Measurements from ENCODE around the gene RRP15. TPM values are rescaled to one million over a fixed set of nuclear protein-coding genes. Genes with fewer than 3 reads are reported as not detected.

The RRP15 gene
- total RNA-seq, 6 experiments from 2014 or later, result 24.9 to 33.6 (median 30.5) TPM

- Mint-ChIP-seq H3K27ac (peak overlapping the region; percentile 51), H3K4me1 (ENCODE audit: low read depth) (peaks cover 60% of the 10 kb centered on the region), H3K27me3 (ENCODE audit: insufficient read depth) (no peaks in the 10 kb centered on the region; the same call in 1 of the 2 replicates), H3K36me3 (ENCODE audit: low read depth) (0 out of 2 replicates have a peak, but pooled peaks cover 5% of the 10 kb centered on the region), H3K9me3 (no peaks in the 10 kb centered on the region), H3K4me3 (no peak overlapping the region)
- no peak for TF ChIP-seq CTCF (IDR thresholded peaks at IDR 0.05)
- no peak for DNase-seq
Measured at GRCh38 chr1:218374401-218375353, 89.6 kb downstream of the RRP15 start.

GRCh38 chr1:218376722-218377121, 91.6 kb downstream of the RRP15 start:
- Mint-ChIP-seq H3K27ac (peak overlapping the region; percentile 72), H3K4me3 (peak overlapping the region; percentile 79), H3K9me3 (no peaks in the 10 kb centered on the region), H3K36me3 (ENCODE audit: low read depth) (no peaks in the 10 kb centered on the region), H3K27me3 (ENCODE audit: insufficient read depth) (no peaks in the 10 kb centered on the region; the same call in 1 of the 2 replicates), H3K4me1 (ENCODE audit: low read depth) (peaks cover 67% of the 10 kb centered on the region)
- no peak for DNase-seq
- no peak for TF ChIP-seq CTCF (IDR thresholded peaks at IDR 0.05)

- Mint-ChIP-seq H3K9me3 (no peaks in the 10 kb centered on the region), H3K4me3 (peak overlapping the region; percentile 79), H3K27me3 (ENCODE audit: insufficient read depth) (no peaks in the 10 kb centered on the region; the same call in 1 of the 2 replicates), H3K27ac (peak overlapping the region; percentile 72), H3K36me3 (ENCODE audit: low read depth) (no peaks in the 10 kb centered on the region), H3K4me1 (ENCODE audit: low read depth) (peaks cover 68% of the 10 kb centered on the region)
- DNase-seq, result peak; percentile 98
- TF ChIP-seq CTCF (IDR thresholded peaks at IDR 0.05), result no peak
Measured at GRCh38 chr1:218377143-218377660, 92.1 kb downstream of the RRP15 start.

GRCh38 chr1:218380125-218380977, 95.3 kb downstream of the RRP15 start:
- H3K4me3 Mint-ChIP-seq, result peak overlapping the region; percentile 7; the same call in 1 of the 2 replicates

More at GRCh38 chr1:218380125-218380977, 95.3 kb downstream of the RRP15 start:
- Mint-ChIP-seq H3K27me3 (ENCODE audit: insufficient read depth) (peaks cover 11% of the 10 kb centered on the region), H3K4me1 (ENCODE audit: low read depth) (peaks cover 76% of the 10 kb centered on the region), H3K27ac (peak overlapping the region; percentile 51), H3K36me3 (ENCODE audit: low read depth) (no peaks in the 10 kb centered on the region), H3K9me3 (no peaks in the 10 kb centered on the region)
- peak; percentile 65 for DNase-seq
- no peak for TF ChIP-seq CTCF (IDR thresholded peaks at IDR 0.05)
